ENCODE results near the gene CLEC2D.
"Not testable (repeated sequence)": the region's sequence is repeated elsewhere in the genome, so short reads cannot be mapped to it uniquely, and the experiment has no call there.

CLEC2D gene

DNA sequence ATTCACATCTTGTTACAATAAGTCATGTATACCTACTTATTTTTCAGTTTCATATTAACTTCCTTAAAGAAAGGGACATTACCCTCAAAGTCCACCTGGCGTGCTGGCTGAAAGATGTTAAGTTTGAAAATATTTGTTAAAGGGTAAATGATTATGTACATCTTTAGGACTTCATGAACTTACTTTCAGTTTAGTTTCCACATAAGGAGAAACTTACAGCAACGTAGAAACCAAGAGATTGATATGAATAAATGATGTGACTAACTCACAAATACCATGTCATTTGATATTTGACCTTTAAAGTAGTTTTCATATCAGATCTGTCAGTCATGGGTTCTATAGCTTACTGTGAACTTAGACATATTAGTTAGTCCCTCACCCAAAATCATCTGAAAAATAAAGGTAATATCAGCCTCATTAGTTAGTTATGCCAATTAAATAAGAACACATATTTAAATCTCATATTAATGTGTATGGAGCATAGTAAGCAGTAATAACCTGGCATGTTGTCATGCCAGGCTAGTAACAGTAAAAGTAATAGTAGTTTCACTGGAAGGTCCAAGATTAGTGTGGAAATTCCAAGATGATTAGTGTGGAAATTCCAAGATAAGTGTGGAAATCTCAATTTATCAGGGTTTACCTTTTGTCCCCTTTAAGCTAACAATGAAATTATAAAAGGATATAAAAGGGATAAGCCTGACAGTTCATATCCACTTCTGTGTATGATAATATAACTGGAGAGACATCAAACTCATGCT is 1.9 kb upstream of the CLEC2D start:
- H3K27ac ChIP-seq, result no peak overlapping the region
- no peak for TF ChIP-seq ZFX (IDR thresholded peaks at IDR 0.05; ENCODE audit: borderline replicate concordance)
- TF ChIP-seq, protein P1, sequence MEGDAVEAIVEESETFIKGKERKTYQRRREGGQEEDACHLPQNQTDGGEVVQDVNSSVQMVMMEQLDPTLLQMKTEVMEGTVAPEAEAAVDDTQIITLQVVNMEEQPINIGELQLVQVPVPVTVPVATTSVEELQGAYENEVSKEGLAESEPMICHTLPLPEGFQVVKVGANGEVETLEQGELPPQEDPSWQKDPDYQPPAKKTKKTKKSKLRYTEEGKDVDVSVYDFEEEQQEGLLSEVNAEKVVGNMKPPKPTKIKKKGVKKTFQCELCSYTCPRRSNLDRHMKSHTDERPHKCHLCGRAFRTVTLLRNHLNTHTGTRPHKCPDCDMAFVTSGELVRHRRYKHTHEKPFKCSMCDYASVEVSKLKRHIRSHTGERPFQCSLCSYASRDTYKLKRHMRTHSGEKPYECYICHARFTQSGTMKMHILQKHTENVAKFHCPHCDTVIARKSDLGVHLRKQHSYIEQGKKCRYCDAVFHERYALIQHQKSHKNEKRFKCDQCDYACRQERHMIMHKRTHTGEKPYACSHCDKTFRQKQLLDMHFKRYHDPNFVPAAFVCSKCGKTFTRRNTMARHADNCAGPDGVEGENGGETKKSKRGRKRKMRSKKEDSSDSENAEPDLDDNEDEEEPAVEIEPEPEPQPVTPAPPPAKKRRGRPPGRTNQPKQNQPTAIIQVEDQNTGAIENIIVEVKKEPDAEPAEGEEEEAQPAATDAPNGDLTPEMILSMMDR (IDR thresholded peaks at IDR 0.05), result no peak

DNA sequence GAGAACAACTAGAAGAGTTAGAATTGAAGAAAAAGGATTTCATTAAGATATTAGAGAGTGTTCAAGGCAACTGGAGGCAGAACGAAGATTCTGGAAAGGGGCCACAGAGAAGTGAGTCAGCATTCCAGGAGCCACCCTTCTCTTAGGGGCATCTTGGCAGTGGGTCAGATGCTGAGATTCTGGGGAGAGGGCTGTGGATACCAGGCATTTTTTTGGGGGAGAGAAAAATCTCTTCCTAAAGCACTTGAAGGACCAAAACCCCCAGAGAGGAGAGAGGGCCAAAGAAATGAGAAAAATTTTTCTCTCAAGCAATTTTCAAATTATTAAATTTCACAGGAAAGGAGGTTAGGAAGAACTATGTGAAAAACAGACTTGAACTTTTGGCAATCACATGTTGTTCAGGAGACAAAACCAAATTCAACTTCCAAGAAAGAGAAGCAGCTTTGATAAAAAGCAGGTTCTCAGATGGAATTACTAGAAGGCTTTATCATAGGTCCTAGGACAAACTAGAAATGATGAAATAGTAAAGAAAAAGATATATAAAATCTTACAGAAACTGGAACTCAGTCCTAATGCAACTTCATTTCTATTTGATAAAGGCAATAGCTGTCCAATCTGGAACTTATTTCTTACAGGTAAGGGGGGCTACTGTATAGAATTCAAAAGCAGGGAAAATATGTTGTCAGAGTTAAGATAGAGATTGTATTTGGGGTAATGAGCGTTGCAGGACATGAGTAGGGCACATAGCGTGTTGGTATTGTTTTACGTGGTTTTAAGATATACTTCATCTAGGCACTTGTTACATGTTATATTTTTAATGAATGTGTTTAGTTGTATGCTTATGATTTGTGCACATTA is 1.1 kb upstream of the CLEC2D start:
- no peak overlapping the region for H3K27ac ChIP-seq
- TF ChIP-seq ZFX (IDR thresholded peaks at IDR 0.05; ENCODE audit: borderline replicate concordance), result no peak

DNA sequence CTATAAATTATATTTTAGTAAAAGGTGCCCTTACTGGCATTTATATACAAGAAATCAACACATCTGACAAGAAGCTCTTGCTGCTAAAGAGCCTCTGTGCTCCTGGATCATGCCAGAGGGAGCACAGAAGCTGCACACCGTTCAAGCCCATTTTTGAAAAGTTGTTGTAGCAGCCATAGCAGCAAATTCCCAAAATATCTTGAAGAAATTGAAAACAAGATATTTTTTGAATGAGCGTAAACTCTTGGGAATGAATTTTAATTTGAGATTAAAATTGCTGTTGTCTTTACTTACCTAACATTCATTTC is 540 bp upstream of the CLEC2D start:
- TF ChIP-seq ZFX (IDR thresholded peaks at IDR 0.05; ENCODE audit: borderline replicate concordance), result no peak
- TF ChIP-seq, protein P1 (IDR thresholded peaks at IDR 0.05), result no peak
- H3K27ac ChIP-seq, result no peak overlapping the region

DNA sequence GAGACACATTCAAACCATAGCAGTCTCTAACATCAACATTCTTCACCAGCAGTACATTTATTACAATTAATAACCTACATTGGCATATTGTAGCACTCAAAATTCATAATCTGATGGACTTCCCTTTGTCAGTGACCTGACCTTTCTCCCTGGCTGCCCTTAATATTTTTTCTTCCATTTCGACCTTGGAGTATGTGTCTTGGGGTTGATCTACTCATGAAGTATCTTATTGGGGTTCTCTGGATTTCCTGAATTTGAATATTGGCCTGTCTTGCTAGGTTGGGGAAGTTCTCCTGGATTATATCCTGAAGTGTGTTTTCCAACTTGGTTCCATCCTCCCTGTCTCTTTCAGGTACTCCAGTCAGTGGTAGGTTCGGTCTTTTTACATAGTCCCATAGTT is 2.8 kb downstream of the CLEC2D start:
- not testable (repeated sequence) for H3K27ac ChIP-seq

GRCh38 chr12:9673404-9674225 is 4.1 kb downstream of the CLEC2D start:
- H3K27ac ChIP-seq, result no peak overlapping the region

GRCh38 chr12:9674226-9674590 is 4.7 kb downstream of the CLEC2D start:
- no peak overlapping the region for H3K27ac ChIP-seq
- TF ChIP-seq ZFX (IDR thresholded peaks at IDR 0.05; ENCODE audit: borderline replicate concordance), result no peak
- TF ChIP-seq, protein P1 (IDR thresholded peaks at IDR 0.05), result no peak

More at GRCh38 chr12:9673404-9674225, 4.1 kb downstream of the CLEC2D start:
- no peak for TF ChIP-seq ZFX (IDR thresholded peaks at IDR 0.05; ENCODE audit: borderline replicate concordance)
- TF ChIP-seq, protein P1 (IDR thresholded peaks at IDR 0.05), result no peak

GRCh38 chr12:9682508-9682907 is 13.0 kb downstream of the CLEC2D start:
- H3K27ac ChIP-seq, result not testable (repeated sequence)

DNA sequence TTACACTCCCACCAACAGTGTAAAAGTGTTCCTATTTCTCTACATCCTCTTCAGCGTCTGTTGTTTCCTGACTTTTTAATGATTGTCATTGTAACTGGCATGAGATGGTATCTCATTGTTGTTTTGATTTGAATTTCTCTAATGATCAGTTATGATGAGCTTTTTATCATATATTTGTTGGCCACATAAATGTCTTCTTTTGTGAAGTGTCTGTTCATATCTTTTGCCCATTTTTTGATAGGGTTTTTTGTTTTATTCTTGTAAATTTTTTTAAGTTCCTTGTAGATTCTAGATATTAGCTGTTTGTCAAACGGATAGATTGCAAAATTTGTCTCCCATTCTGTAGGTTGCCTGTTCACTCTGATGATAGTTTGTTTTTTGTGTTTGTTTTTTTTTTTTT is 13.4 kb downstream of the CLEC2D start:
- not testable (repeated sequence) for H3K27ac ChIP-seq

GRCh38 chr12:9685366-9685765 is 15.9 kb downstream of the CLEC2D start:
- H3K27ac ChIP-seq, result not testable (repeated sequence)
